ENCODE measurements around the gene RANBP9.

DNA sequence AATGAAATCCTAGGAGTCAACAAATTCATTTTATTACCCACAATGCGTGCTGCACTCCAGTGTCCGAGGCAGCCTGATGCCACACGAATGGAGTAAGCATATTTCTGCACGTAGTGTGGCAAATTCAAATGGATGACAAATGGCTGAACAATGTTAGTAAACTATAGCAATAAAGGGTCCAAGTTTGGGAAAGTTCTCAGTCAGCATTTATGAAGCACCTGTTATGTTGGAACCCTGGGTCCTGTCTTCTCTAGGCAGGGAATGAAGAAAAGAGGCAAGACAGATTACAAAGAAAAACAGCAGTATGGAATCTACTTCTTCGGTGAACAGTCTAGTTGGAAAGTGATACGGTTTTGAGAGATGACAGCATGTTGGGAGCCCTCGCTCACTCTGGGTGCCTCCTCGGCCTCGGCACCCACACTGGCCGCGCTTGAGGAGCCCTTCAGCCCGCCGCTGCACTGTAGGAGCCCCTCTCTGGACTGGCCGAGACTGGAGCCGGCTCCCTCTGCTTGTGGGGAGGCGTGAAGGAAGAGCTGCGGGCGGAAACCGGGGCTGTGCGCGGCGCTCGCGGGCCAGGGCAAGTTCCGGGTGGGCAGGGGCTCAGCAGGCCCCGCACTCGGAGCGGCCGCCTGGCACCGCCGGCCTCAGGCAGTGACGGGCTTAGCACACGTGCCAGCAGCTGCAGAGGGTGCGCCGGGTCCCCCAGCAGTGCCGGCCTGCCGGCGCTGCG is 4.8 kb upstream of the RANBP9 start:
- no peak for TF ChIP-seq CTCF (conservative IDR thresholded peaks at IDR 0.05)
- no peak for TF ChIP-seq ZFX (IDR thresholded peaks at IDR 0.05)

Measured in C4-2B (cell line).